ENCODE results near the gene ZMIZ1. TPM values are rescaled to one million over a fixed set of nuclear protein-coding genes. Genes with fewer than 3 reads are reported as not detected.

ZMIZ1 gene
- total and polyA plus RNA-seq, 2 donors, result 30.2 to 54.6 TPM

GRCh38 chr10:79360499-79361342 lies 292.0 kb downstream of the ZMIZ1 start:
- DNase-seq (ENCODE audit: extremely low spot score), result no peak

DNA sequence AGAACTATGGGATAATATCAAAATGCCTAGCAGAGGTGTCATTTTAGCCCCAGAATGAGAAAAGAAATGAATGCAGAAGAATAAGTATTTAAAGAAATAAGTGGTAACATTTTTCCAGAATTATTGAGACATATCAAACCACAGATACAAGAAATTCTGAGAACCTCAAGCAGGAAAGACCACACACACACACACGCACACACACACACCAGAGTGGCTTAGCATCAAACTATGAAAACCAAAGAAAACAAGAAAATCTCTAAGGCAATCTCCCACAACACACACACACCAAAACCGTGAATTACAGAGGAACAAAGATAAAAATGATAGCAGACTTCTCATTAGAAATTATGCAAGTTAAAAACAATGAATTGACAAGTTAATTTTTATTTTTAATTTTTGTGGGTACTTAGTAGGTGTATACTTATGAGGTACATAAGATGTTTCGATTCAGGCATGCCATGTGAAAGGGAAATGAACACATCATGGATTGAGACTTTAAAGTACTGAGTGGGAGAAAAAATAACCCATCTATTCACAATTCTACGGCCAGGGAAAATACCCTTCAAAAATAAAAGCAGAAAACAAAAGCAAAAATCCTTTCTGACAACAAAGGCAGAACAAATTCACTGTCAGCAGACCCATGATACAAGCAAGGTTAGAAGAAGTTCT lies 293.1 kb downstream of the ZMIZ1 start:
- no peak overlapping the region for H3K4me3 ChIP-seq (ENCODE audit: low read depth, low read length)
- WGBS, result 82% methylated on average over 4 of the region's 4 CpGs
- no peaks in the 10 kb centered on the region for H3K36me3 ChIP-seq (ENCODE audit: insufficient read depth)
- no peak overlapping the region for H3K27ac ChIP-seq (ENCODE audit: low read depth)
- H3K4me1 ChIP-seq (ENCODE audit: insufficient read depth), result no peaks in the 10 kb centered on the region
- DNase-seq (ENCODE audit: extremely low spot score), result no peak

More at GRCh38 chr10:79360499-79361342, 292.0 kb downstream of the ZMIZ1 start:
- H3K36me3 ChIP-seq (ENCODE audit: insufficient read depth), result no peaks in the 10 kb centered on the region
- no peak overlapping the region for H3K4me3 ChIP-seq (ENCODE audit: low read depth, low read length)
- H3K27ac ChIP-seq (ENCODE audit: low read depth), result no peak overlapping the region
- H3K4me1 ChIP-seq (ENCODE audit: insufficient read depth), result no peaks in the 10 kb centered on the region
- WGBS, result 84% methylated on average over 5 of the region's 5 CpGs
